A549 (cell line): ENCODE measurements around the gene C2CD5.

ENCODE experiments used
- CEBPB ChIP-seq, 2 experiments: fragments of >200 bp in 1 of 2; sonication (Bioruptor Twin) in 1 of 2; formaldehyde crosslinking in 1 of 2; IDR thresholded peaks; 2 replicates each; pipeline ENCODE4 v1.6.1; 2012 to 2016
- EP300 ChIP-seq, 2 experiments: fragments of >200 bp; sonication (Bioruptor Twin); formaldehyde crosslinking; IDR thresholded peaks; 2 replicates in 1 of 2; 3 replicates in 1 of 2; pipeline ENCODE4 v1.6.1; 2016 to 2017
- HOXA7 ChIP-seq: fragments of 250-450 bp; sonication (Bioruptor Pico); IDR thresholded peaks from 2 replicates; pipeline ENCODE4 v1.5.0; 2020; ENCODE audit warnings: mild to moderate bottlenecking, moderate library complexity
- MYC ChIP-seq: IDR thresholded peaks from 2 replicates; pipeline ENCODE4 v1.6.1; 2012; ENCODE audit warnings: mild to moderate bottlenecking, inconsistent platforms, low read length, improper control_type of control experiment, borderline replicate concordance
- NFE2L2 ChIP-seq: fragments of 150-350 bp; conservative IDR thresholded peaks from 2 replicates; pipeline ENCODE4 v1.6.1; 2014; ENCODE audit warnings: low read length
- NR3C1 ChIP-seq: fragments of >200 bp; sonication (Bioruptor Twin); formaldehyde crosslinking; IDR thresholded peaks from 3 replicates; pipeline ENCODE4 v1.6.1; 2017
- PHF8 ChIP-seq: fragments of 200-600 bp; sonication (generic); IDR thresholded peaks from 2 replicates; pipeline ENCODE4 v1.6.1; 2016; ENCODE audit warnings: low read depth, mild to moderate bottlenecking, antibody characterized with exemption, moderate library complexity, borderline replicate concordance
- POLR2A ChIP-seq: IDR thresholded peaks from 2 replicates; pipeline ENCODE4 v1.6.1; 2012; ENCODE audit warnings: mild to moderate bottlenecking, low read length
- RCOR1 ChIP-seq: fragments of 150-350 bp; IDR thresholded peaks from 2 replicates; pipeline ENCODE4 v1.6.1; 2014; ENCODE audit warnings: antibody characterized with exemption, low read length, low read depth
- TP53 ChIP-seq: fragments of 250-450 bp; sonication (Bioruptor Pico); IDR thresholded peaks from 2 replicates; pipeline ENCODE4 v1.5.0; 2021; ENCODE audit warnings: mild to moderate bottlenecking, moderate library complexity
- TF ChIP-seq, protein P1 (sequence below): fragments of >200 bp; sonication (Bioruptor Twin); formaldehyde crosslinking; IDR thresholded peaks from 3 replicates; pipeline ENCODE4 v1.5.1; 2016
- TF ChIP-seq, protein P2 (sequence below): fragments of 450-650 bp; IDR thresholded peaks from 2 replicates; pipeline ENCODE4 v1.6.1; 2014; ENCODE audit warnings: antibody characterized with exemption
- TF ChIP-seq, protein P3 (sequence below): fragments of 250-450 bp; sonication (Bioruptor Pico); IDR thresholded peaks from 2 replicates; pipeline ENCODE4 v1.5.0; 2021; ENCODE audit warnings: mild to moderate bottlenecking, moderate library complexity, borderline replicate concordance
- TF ChIP-seq, protein P4 (sequence below): fragments of >200 bp; sonication (Bioruptor Twin); formaldehyde crosslinking; IDR thresholded peaks from 3 replicates; pipeline ENCODE4 v1.6.1; 2016

DNA sequence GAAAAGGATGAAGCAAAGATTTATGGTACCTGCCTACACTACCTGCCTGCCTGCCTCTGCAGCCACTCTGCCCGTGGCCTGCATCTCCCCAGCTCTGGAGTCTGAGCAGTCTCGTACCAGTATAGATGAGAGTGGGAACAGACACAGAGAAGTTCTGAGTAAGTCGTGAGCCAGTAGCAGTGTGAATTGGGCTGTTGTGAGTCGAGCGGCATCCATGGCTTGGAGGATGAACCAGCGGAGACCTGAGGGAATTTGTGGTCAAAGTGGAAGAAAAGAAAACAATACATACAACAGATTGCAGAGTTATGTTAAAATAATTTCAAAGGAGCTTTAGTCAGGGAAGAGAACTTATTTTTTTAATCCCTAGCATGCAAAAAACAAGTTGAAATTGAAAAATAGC lies 25.3 kb downstream of the C2CD5 start:
- TF ChIP-seq, protein P1, sequence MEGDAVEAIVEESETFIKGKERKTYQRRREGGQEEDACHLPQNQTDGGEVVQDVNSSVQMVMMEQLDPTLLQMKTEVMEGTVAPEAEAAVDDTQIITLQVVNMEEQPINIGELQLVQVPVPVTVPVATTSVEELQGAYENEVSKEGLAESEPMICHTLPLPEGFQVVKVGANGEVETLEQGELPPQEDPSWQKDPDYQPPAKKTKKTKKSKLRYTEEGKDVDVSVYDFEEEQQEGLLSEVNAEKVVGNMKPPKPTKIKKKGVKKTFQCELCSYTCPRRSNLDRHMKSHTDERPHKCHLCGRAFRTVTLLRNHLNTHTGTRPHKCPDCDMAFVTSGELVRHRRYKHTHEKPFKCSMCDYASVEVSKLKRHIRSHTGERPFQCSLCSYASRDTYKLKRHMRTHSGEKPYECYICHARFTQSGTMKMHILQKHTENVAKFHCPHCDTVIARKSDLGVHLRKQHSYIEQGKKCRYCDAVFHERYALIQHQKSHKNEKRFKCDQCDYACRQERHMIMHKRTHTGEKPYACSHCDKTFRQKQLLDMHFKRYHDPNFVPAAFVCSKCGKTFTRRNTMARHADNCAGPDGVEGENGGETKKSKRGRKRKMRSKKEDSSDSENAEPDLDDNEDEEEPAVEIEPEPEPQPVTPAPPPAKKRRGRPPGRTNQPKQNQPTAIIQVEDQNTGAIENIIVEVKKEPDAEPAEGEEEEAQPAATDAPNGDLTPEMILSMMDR = no peak
- TF ChIP-seq POLR2A = no peak
- TF ChIP-seq, protein P2, sequence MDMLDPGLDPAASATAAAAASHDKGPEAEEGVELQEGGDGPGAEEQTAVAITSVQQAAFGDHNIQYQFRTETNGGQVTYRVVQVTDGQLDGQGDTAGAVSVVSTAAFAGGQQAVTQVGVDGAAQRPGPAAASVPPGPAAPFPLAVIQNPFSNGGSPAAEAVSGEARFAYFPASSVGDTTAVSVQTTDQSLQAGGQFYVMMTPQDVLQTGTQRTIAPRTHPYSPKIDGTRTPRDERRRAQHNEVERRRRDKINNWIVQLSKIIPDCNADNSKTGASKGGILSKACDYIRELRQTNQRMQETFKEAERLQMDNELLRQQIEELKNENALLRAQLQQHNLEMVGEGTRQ = no peak
- no peak for TF ChIP-seq MYC
- TF ChIP-seq, protein P3, sequence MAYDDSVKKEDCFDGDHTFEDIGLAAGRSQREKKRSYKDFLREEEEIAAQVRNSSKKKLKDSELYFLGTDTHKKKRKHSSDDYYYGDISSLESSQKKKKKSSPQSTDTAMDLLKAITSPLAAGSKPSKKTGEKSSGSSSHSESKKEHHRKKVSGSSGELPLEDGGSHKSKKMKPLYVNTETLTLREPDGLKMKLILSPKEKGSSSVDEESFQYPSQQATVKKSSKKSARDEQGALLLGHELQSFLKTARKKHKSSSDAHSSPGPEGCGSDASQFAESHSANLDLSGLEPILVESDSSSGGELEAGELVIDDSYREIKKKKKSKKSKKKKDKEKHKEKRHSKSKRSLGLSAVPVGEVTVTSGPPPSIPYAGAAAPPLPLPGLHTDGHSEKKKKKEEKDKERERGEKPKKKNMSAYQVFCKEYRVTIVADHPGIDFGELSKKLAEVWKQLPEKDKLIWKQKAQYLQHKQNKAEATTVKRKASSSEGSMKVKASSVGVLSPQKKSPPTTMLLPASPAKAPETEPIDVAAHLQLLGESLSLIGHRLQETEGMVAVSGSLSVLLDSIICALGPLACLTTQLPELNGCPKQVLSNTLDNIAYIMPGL = no peak
- no peak for TF ChIP-seq NFE2L2
- no peak for TF ChIP-seq PHF8
- no peak for TF ChIP-seq RCOR1
- TF ChIP-seq TP53 (CRISPR knock-in tag) = no peak
- TF ChIP-seq CEBPB (IDR thresholded peaks at IDR 0.05) = no peak
- TF ChIP-seq HOXA7 (CRISPR knock-in tag) = no peak
- TF ChIP-seq EP300 (IDR thresholded peaks at IDR 0.05) = no peak
- TF ChIP-seq, protein P4, sequence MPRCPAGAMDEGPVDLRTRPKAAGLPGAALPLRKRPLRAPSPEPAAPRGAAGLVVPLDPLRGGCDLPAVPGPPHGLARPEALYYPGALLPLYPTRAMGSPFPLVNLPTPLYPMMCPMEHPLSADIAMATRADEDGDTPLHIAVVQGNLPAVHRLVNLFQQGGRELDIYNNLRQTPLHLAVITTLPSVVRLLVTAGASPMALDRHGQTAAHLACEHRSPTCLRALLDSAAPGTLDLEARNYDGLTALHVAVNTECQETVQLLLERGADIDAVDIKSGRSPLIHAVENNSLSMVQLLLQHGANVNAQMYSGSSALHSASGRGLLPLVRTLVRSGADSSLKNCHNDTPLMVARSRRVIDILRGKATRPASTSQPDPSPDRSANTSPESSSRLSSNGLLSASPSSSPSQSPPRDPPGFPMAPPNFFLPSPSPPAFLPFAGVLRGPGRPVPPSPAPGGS = no peak
- no peak for TF ChIP-seq NR3C1
